T-helper 2 cell treated with Interferon-gamma antibody and Interleukin-4, amounts not matched to agents 5 μg/mL and 100 μg/mL, for 36 hours (primary cell): Measurements from ENCODE around the gene HOXB1.
A peak's percentile ranks its signal among the peaks of the same experiment; 100 is the strongest.

Experiments used
- DNase-seq: peaks from one replicate; pipeline ENCODE4 v3.0.0; 2021; ENCODE audit warnings: low spot score
- H3K27ac Mint-ChIP-seq: one replicate; pipeline ENCODE4 v1.8.0; 2021; ENCODE audit warnings: mild to moderate bottlenecking, mixed read lengths
- H3K27me3 Mint-ChIP-seq: one replicate; pipeline ENCODE4 v1.8.0; 2021; ENCODE audit warnings: low read depth, mixed read lengths
- H3K36me3 Mint-ChIP-seq: one replicate; pipeline ENCODE4 v1.8.0; 2021; ENCODE audit warnings: low read depth, mixed read lengths
- H3K4me1 Mint-ChIP-seq: one replicate; pipeline ENCODE4 v1.8.0; 2021; ENCODE audit warnings: low read depth, mixed read lengths
- H3K4me3 Mint-ChIP-seq: one replicate; pipeline ENCODE4 v1.8.0; 2022; ENCODE audit warnings: mild to moderate bottlenecking, moderate library complexity, mixed read lengths
- H3K9me3 Mint-ChIP-seq: one replicate; pipeline ENCODE4 v1.8.0; 2021; ENCODE audit warnings: mixed read lengths

The HOXB1 gene

GRCh38 chr17:48546137-48546923 is 15.5 kb upstream of the HOXB1 start:
- peak overlapping the region; percentile 69 for H3K4me3 Mint-ChIP-seq

GRCh38 chr17:48545539-48545938 is 14.7 kb upstream of the HOXB1 start:
- Mint-ChIP-seq H3K27ac (peak overlapping the region; percentile 50), H3K9me3 (no peaks in the 10 kb centered on the region), H3K4me3 (peak overlapping the region; percentile 98), H3K4me1 (peaks cover 50% of the 10 kb centered on the region), H3K27me3 (peaks cover 8% of the 10 kb centered on the region), H3K36me3 (peaks cover 29% of the 10 kb centered on the region)
- DNase-seq: no peak

More at GRCh38 chr17:48546137-48546923, 15.5 kb upstream of the HOXB1 start:
- DNase-seq: no peak
- no peaks in the 10 kb centered on the region for H3K9me3 Mint-ChIP-seq
- H3K27me3 Mint-ChIP-seq: peaks cover 8% of the 10 kb centered on the region
- H3K4me1 Mint-ChIP-seq: peaks cover 46% of the 10 kb centered on the region
- peak overlapping the region; percentile 88 for H3K27ac Mint-ChIP-seq
- H3K36me3 Mint-ChIP-seq: peaks cover 24% of the 10 kb centered on the region

GRCh38 chr17:48545022-48545375 is 14.2 kb upstream of the HOXB1 start, which contains the start of gene HOXB2:
TSS of gene HOXB2 (minus strand) at chr17:48545109. CDS start at chr17:48544911, 198 bp downstream.
- no peak for DNase-seq
- H3K27me3 Mint-ChIP-seq: peaks cover 8% of the 10 kb centered on the region
- no peaks in the 10 kb centered on the region for H3K9me3 Mint-ChIP-seq
- peak within 1 kb of the TSS; percentile 95 for H3K27ac Mint-ChIP-seq
- peaks cover 29% of the 10 kb centered on the region for H3K36me3 Mint-ChIP-seq
- H3K4me1 Mint-ChIP-seq: peaks cover 55% of the 10 kb centered on the region
- peak within 1 kb of the TSS; percentile 98 for H3K4me3 Mint-ChIP-seq

- Mint-ChIP-seq H3K9me3 (no peaks in the 10 kb centered on the region), H3K27me3 (peaks cover 8% of the 10 kb centered on the region), H3K27ac (peak overlapping the region; percentile 95), H3K4me1 (peaks cover 57% of the 10 kb centered on the region), H3K36me3 (peaks cover 24% of the 10 kb centered on the region), H3K4me3 (peak overlapping the region; percentile 98)
- DNase-seq: peak; percentile 46
These were observed 13.7 kb upstream of the HOXB1 start for GRCh38 chr17:48544349-48545021.

GRCh38 chr17:48543854-48544348 is 13.1 kb upstream of the HOXB1 start:
- H3K4me3 Mint-ChIP-seq: peak overlapping the region; percentile 98
- H3K4me1 Mint-ChIP-seq: peaks cover 55% of the 10 kb centered on the region
- H3K9me3 Mint-ChIP-seq: no peaks in the 10 kb centered on the region
- peaks cover 8% of the 10 kb centered on the region for H3K27me3 Mint-ChIP-seq
- peaks cover 21% of the 10 kb centered on the region for H3K36me3 Mint-ChIP-seq
- peak overlapping the region; percentile 95 for H3K27ac Mint-ChIP-seq
- DNase-seq: peak; percentile 64

- H3K4me1 Mint-ChIP-seq: peaks cover 52% of the 10 kb centered on the region
- peak overlapping the region; percentile 99 for H3K4me3 Mint-ChIP-seq
- peak; percentile 64 for DNase-seq
- peaks cover 21% of the 10 kb centered on the region for H3K36me3 Mint-ChIP-seq
- peaks cover 8% of the 10 kb centered on the region for H3K27me3 Mint-ChIP-seq
- H3K9me3 Mint-ChIP-seq: no peaks in the 10 kb centered on the region
- peak overlapping the region; percentile 98 for H3K27ac Mint-ChIP-seq
These were observed 12.5 kb upstream of the HOXB1 start for GRCh38 chr17:48543107-48543853.

GRCh38 chr17:48542698-48543106 is 11.9 kb upstream of the HOXB1 start:
- Mint-ChIP-seq H3K4me1 (peaks cover 47% of the 10 kb centered on the region), H3K9me3 (no peaks in the 10 kb centered on the region), H3K4me3 (peak overlapping the region; percentile 99), H3K27me3 (peaks cover 8% of the 10 kb centered on the region), H3K36me3 (peaks cover 21% of the 10 kb centered on the region), H3K27ac (peak overlapping the region; percentile 98)
- no peak for DNase-seq

GRCh38 chr17:48542114-48542656 is 11.4 kb upstream of the HOXB1 start:
- H3K4me1 Mint-ChIP-seq: peaks cover 42% of the 10 kb centered on the region
- H3K4me3 Mint-ChIP-seq: peak overlapping the region; percentile 99
- H3K9me3 Mint-ChIP-seq: no peaks in the 10 kb centered on the region
- H3K27me3 Mint-ChIP-seq: peaks cover 10% of the 10 kb centered on the region
- peak; percentile 17 for DNase-seq
- peaks cover 21% of the 10 kb centered on the region for H3K36me3 Mint-ChIP-seq
- peak overlapping the region; percentile 97 for H3K27ac Mint-ChIP-seq

GRCh38 chr17:48541577-48542113 is 10.8 kb upstream of the HOXB1 start:
- H3K36me3 Mint-ChIP-seq: peaks cover 21% of the 10 kb centered on the region
- peak; percentile 29 for DNase-seq
- no peaks in the 10 kb centered on the region for H3K9me3 Mint-ChIP-seq
- peaks cover 37% of the 10 kb centered on the region for H3K4me1 Mint-ChIP-seq
- H3K27me3 Mint-ChIP-seq: peaks cover 11% of the 10 kb centered on the region
- H3K4me3 Mint-ChIP-seq: peak overlapping the region; percentile 99
- H3K27ac Mint-ChIP-seq: peak overlapping the region; percentile 97

GRCh38 chr17:48541036-48541576 is 10.3 kb upstream of the HOXB1 start:
- H3K9me3 Mint-ChIP-seq: no peaks in the 10 kb centered on the region
- DNase-seq: no peak
- H3K4me3 Mint-ChIP-seq: peak overlapping the region; percentile 99
- H3K4me1 Mint-ChIP-seq: peaks cover 32% of the 10 kb centered on the region
- peaks cover 21% of the 10 kb centered on the region for H3K36me3 Mint-ChIP-seq
- peaks cover 13% of the 10 kb centered on the region for H3K27me3 Mint-ChIP-seq
- H3K27ac Mint-ChIP-seq: peak overlapping the region; percentile 97

GRCh38 chr17:48540213-48540612 is 9.4 kb upstream of the HOXB1 start:
- H3K4me3 Mint-ChIP-seq: peak overlapping the region; percentile 60
- no peak for DNase-seq
- peaks cover 11% of the 10 kb centered on the region for H3K27me3 Mint-ChIP-seq
- H3K9me3 Mint-ChIP-seq: no peaks in the 10 kb centered on the region
- peaks cover 23% of the 10 kb centered on the region for H3K4me1 Mint-ChIP-seq
- H3K27ac Mint-ChIP-seq: peak overlapping the region; percentile 58
- peaks cover 21% of the 10 kb centered on the region for H3K36me3 Mint-ChIP-seq

GRCh38 chr17:48539177-48539576 is 8.4 kb upstream of the HOXB1 start:
- H3K27me3 Mint-ChIP-seq: peaks cover 13% of the 10 kb centered on the region
- no peak overlapping the region for H3K4me3 Mint-ChIP-seq
- H3K9me3 Mint-ChIP-seq: no peaks in the 10 kb centered on the region
- peaks cover 20% of the 10 kb centered on the region for H3K36me3 Mint-ChIP-seq
- DNase-seq: no peak
- no peak overlapping the region for H3K27ac Mint-ChIP-seq
- H3K4me1 Mint-ChIP-seq: peaks cover 18% of the 10 kb centered on the region

GRCh38 chr17:48537316-48537715 is 6.5 kb upstream of the HOXB1 start:
- no peak for DNase-seq
- Mint-ChIP-seq H3K4me3 (no peak overlapping the region), H3K36me3 (peaks cover 10% of the 10 kb centered on the region), H3K9me3 (no peaks in the 10 kb centered on the region), H3K27ac (no peak overlapping the region), H3K27me3 (peaks cover 13% of the 10 kb centered on the region), H3K4me1 (peaks cover 15% of the 10 kb centered on the region)
